B cell (primary cell): ENCODE measurements around the gene CENPN. TPM values are rescaled to one million over a fixed set of nuclear protein-coding genes. Genes with fewer than 3 reads are reported as not detected.

Source experiments
- ATAC-seq: fragments of 200-7000 bp; cut with Tn5 transposase; one replicate; pipeline ENCODE4 v1.10.0; 2021; ENCODE audit warnings: low read depth, mild to moderate bottlenecking, moderate number of reproducible peaks, moderate library complexity
- CTCF ChIA-PET: fragments of 350-600 bp; sonication (Branson Sonifier 250); formaldehyde crosslinking; loops from one replicate; lab custom pipeline; 2021; ENCODE audit warnings: antibody characterized with exemption, inconsistent platforms; lab: Charles Lee
- POLR2A ChIA-PET: fragments of 350-600 bp; sonication (Branson Sonifier 250); formaldehyde crosslinking; loops from one replicate; lab custom pipeline; 2021; ENCODE audit warnings: antibody characterized with exemption; lab: Charles Lee
- DNase-seq: peaks from one replicate; pipeline ENCODE4 v3.0.0; 2013
- H2AFZ ChIP-seq: 2 replicates; pipeline ENCODE4 v1.6.1; 2012; ENCODE audit warnings: mild to moderate bottlenecking, low read depth, low read length; ENCODE audit not compliant: insufficient read depth, poor library complexity, severe bottlenecking
- H3K27ac ChIP-seq, 2 donors: 1 replicate in 1 of 2; 2 replicates in 1 of 2; pipeline ENCODE4 v1.5.1; 2012 to 2013; ENCODE audit warnings: low read length in 2 of 2, mild to moderate bottlenecking in 2 of 2, moderate library complexity in 1 of 2
- H3K27me3 ChIP-seq, 4 experiments: fragments of 200-600 bp in 1 of 4; sonication (generic) in 1 of 4; replicated peaks in 1 of 4; 1 replicate in 2 of 4; 2 replicates in 2 of 4; pipeline versions ENCODE4 v1.6.1 to v1.7.0; 2013 to 2016; ENCODE audit warnings: low read length in 3 of 4, mild to moderate bottlenecking in 2 of 4, mixed read lengths in 1 of 4, moderate library complexity in 1 of 4; ENCODE audit not compliant: insufficient read depth in 4 of 4, control insufficient read depth in 3 of 4; ENCODE audit errors: control extremely low read depth in 1 of 4
- H3K36me3 ChIP-seq, 2 experiments: replicated peaks in 1 of 2; 1 replicate in 1 of 2; 2 replicates in 1 of 2; pipeline versions ENCODE4 v1.6.1 to v1.7.1; 2013; ENCODE audit warnings: low read length in 1 of 2; ENCODE audit not compliant: insufficient read depth in 2 of 2, control insufficient read depth in 1 of 2; ENCODE audit errors: control extremely low read depth in 1 of 2, extremely low read depth in 1 of 2
- H3K4me1 ChIP-seq, 2 donors: fragments of 200-600 bp in 1 of 2; sonication (generic) in 1 of 2; 1 replicate in 1 of 2; 2 replicates in 1 of 2; pipeline versions ENCODE4 v1.5.1 to v1.6.1; 2013 to 2017; ENCODE audit warnings: low read length in 2 of 2; ENCODE audit not compliant: control insufficient read depth in 2 of 2, insufficient read depth in 2 of 2
- H3K4me2 ChIP-seq: replicated peaks from 2 replicates; pipeline ENCODE3; 2012; ENCODE audit warnings: mild to moderate bottlenecking, low read depth, low read length; ENCODE audit not compliant: poor library complexity, severe bottlenecking
- H3K4me3 ChIP-seq, 5 experiments: fragments of 200-600 bp in 1 of 5; sonication (generic) in 1 of 5; 1 replicate in 3 of 5; 2 replicates in 2 of 5; pipeline versions ENCODE4 v1.5.1 to v1.7.0; 2011 to 2016; ENCODE audit warnings: low read length in 4 of 5, mild to moderate bottlenecking in 4 of 5, low read depth in 2 of 5, control low read depth in 1 of 5, moderate library complexity in 1 of 5; ENCODE audit not compliant: insufficient read depth in 1 of 5; ENCODE audit errors: control extremely low read depth in 1 of 5, extremely low read depth in 1 of 5
- H3K79me2 ChIP-seq: fragments of 200-600 bp; sonication (generic); one replicate; pipeline ENCODE4 v1.6.0; 2016; ENCODE audit warnings: low read length; ENCODE audit not compliant: control insufficient read depth, insufficient read depth
- H3K9ac ChIP-seq: fragments of 200-600 bp; sonication (generic); 2 replicates; pipeline ENCODE4 v1.6.1; 2017; ENCODE audit warnings: mild to moderate bottlenecking, low read length, moderate library complexity
- H3K9me3 ChIP-seq, 3 donors: one replicate each; pipeline versions ENCODE4 v1.6.1 to v1.7.1; 2013; ENCODE audit warnings: low read length in 2 of 3; ENCODE audit not compliant: control insufficient read depth in 2 of 3, insufficient read depth in 1 of 3; ENCODE audit errors: control extremely low read depth in 1 of 3
- H4K20me1 ChIP-seq: 2 replicates; pipeline ENCODE4 v1.6.0; 2012; ENCODE audit warnings: mild to moderate bottlenecking, low read length; ENCODE audit not compliant: insufficient read depth, control insufficient read depth, poor library complexity, severe bottlenecking
- H3K27ac Mint-ChIP-seq: one replicate; pipeline ENCODE4 v1.8.0; 2021; ENCODE audit warnings: mixed read lengths
- H3K27me3 Mint-ChIP-seq: one replicate; pipeline ENCODE4 v1.8.0; 2021; ENCODE audit warnings: mixed read lengths
- H3K4me1 Mint-ChIP-seq: one replicate; pipeline ENCODE4 v1.8.0; 2021; ENCODE audit warnings: mixed read lengths
- H3K4me3 Mint-ChIP-seq: one replicate; pipeline ENCODE4 v1.8.0; 2021; ENCODE audit warnings: mixed read lengths
- H3K9me3 Mint-ChIP-seq: one replicate; pipeline ENCODE4 v1.8.0; 2022; ENCODE audit warnings: mixed read lengths; ENCODE audit not compliant: insufficient read depth
- EZH2 ChIP-seq: IDR thresholded peaks from 2 replicates; pipeline ENCODE4 v1.6.1; 2012; ENCODE audit warnings: borderline replicate concordance, low read depth, mild to moderate bottlenecking, moderate library complexity, low read length; ENCODE audit not compliant: insufficient read depth, poor library complexity, severe bottlenecking
- WGBS: methylation state at CpG from one replicate; pipeline ENCODE4 v1.1.5; 2013; ENCODE audit warnings: missing lambda C conversion rate; ENCODE audit not compliant: insufficient coverage; 5-methylcytosine and 5-hydroxymethylcytosine counted together
- intact Hi-C: fragments of 100-400 bp; cut with micrococcal nuclease; formaldehyde crosslinking; loops from one replicate; pipeline ENCODE4 v1.10.0; 2022
- polyA plus RNA-seq: library from polyadenylated mRNA; depleted of rRNA; stranded (reverse); fragments of >200 nt; gene quantifications from 2 replicates; pipeline ENCODE4 v1.2.3, GENCODE V29; 2012
- total RNA-seq, 2 donors: library from RNA; stranded (reverse); fragments of 120-200 nt in 1 of 2; gene quantifications; 1 replicate in 1 of 2; 2 replicates in 1 of 2; pipeline versions ENCODE4 v1.2.3 to v1.2.4, GENCODE V29; 2013 to 2022
- TF ChIP-seq, protein P1 (sequence below): fragments of 200-600 bp; IDR thresholded peaks from one replicate; pipeline ENCODE4 v1.8.0; 2022; ENCODE audit warnings: antibody characterized with exemption, mild to moderate bottlenecking

The CENPN gene
- total and polyA plus RNA-seq, 2 donors (not counting 1 experiment from before 2014, with no cell fraction given), result 3.0 to 4.0 TPM

DNA sequence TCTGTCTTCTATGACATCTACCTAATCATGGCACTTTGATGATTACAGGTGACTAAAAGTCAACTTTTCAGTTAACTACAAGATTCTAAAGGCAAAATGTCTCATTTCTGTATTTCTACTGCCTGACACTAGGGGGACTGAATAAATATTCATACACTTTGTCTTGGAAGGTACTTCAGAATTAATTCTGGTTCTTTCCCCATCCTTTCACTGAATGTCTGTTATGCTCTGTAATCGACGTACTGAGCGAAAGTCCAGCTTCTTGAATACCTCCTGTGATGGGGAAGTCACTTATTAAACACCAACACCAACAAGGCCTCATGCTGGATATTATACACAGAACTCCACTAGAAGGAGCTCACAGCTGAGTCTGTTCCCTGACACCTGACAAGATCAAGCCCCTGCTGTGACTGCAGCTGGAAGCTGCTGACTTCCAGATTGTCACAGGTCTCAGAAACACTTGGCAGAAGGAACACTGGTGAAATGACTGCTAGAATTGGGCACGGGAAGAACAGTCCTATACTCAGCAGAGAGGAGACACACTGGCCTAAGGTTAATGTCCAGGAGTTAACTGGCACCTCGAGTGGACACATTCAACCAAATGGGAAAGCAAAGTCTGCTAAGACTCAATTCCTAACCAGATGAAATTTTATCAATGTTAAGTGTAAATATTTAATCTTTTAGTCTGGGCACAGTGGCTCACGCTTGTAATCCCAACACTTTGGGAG, 32.2 kb upstream of the CENPN start:
- intact Hi-C loops, result no loop called here
- H3K27me3 Mint-ChIP-seq, result no peaks in the 10 kb centered on the region
- H2AFZ ChIP-seq, result no peak overlapping the region
- H3K4me3 ChIP-seq, result no peak overlapping the region
- no peaks in the 10 kb centered on the region for H3K4me1 Mint-ChIP-seq
- no peak overlapping the region for H3K27ac Mint-ChIP-seq
- DNase-seq, result no peak
- CTCF ChIA-PET, result interaction anchor here (1.6 kb wide), 1 partner anchor 28 kb away, joined by 4 read pairs; no protein-coding TSS in a partner anchor
- H3K4me1 ChIP-seq, result no peaks in the 10 kb centered on the region
- no peaks in the 10 kb centered on the region for H3K79me2 ChIP-seq
- no peak for TF ChIP-seq EZH2
- TF ChIP-seq, protein P1, sequence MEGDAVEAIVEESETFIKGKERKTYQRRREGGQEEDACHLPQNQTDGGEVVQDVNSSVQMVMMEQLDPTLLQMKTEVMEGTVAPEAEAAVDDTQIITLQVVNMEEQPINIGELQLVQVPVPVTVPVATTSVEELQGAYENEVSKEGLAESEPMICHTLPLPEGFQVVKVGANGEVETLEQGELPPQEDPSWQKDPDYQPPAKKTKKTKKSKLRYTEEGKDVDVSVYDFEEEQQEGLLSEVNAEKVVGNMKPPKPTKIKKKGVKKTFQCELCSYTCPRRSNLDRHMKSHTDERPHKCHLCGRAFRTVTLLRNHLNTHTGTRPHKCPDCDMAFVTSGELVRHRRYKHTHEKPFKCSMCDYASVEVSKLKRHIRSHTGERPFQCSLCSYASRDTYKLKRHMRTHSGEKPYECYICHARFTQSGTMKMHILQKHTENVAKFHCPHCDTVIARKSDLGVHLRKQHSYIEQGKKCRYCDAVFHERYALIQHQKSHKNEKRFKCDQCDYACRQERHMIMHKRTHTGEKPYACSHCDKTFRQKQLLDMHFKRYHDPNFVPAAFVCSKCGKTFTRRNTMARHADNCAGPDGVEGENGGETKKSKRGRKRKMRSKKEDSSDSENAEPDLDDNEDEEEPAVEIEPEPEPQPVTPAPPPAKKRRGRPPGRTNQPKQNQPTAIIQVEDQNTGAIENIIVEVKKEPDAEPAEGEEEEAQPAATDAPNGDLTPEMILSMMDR, result peak; percentile 58
- no peak overlapping the region for H3K27ac ChIP-seq
- POLR2A ChIA-PET, result no interaction called here
- H3K9me3 Mint-ChIP-seq, result no peaks in the 10 kb centered on the region
- H3K9me3 ChIP-seq, result no peaks in the 10 kb centered on the region
- H3K9ac ChIP-seq, result no peak overlapping the region
- WGBS, result 91% methylated on average over 6 of the region's 6 CpGs
- no peak overlapping the region for H3K4me3 Mint-ChIP-seq
- peaks cover 8 to 18% of the 10 kb centered on the region in 2 experiments for H3K36me3 ChIP-seq
- H3K4me2 ChIP-seq, result no peak overlapping the region
- H4K20me1 ChIP-seq, result no peaks in the 10 kb centered on the region
- no peak for ATAC-seq
- H3K27me3 ChIP-seq, result no peaks in the 10 kb centered on the region

DNA sequence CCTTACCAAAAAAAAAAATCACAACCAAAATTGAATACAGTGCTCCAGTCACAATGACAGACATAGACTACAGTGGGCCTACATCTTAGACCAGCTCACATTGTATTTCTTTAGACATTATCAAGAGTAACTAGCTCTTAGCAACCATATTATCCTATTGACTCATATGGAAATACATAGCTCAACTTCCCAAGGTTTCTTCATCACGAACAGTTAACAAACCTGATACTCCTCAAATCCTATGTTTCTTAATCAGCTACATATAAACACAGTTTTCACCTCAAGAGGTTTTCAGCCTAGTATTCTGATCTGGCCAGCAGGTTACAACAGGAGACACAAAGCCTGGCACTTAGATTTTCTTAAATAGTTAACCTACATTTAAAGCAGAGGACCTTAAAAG, 30.1 kb upstream of the CENPN start:
- H3K27me3 Mint-ChIP-seq, result no peaks in the 10 kb centered on the region
- Histone ChIP-seq H3K27me3 (no peaks in the 10 kb centered on the region), H3K27ac (no peak overlapping the region), H3K79me2 (no peaks in the 10 kb centered on the region), H4K20me1 (no peaks in the 10 kb centered on the region), H3K9me3 (no peaks in the 10 kb centered on the region), H3K9ac (no peak overlapping the region), H3K36me3 (peaks cover 12 to 15% of the 10 kb centered on the region in 2 experiments), H3K4me3 (no peak overlapping the region), H2AFZ (no peak overlapping the region), H3K4me2 (no peak overlapping the region), H3K4me1 (no peaks in the 10 kb centered on the region)
- no peaks in the 10 kb centered on the region for H3K4me1 Mint-ChIP-seq
- no peak overlapping the region for H3K4me3 Mint-ChIP-seq
- no peak overlapping the region for H3K27ac Mint-ChIP-seq
- ATAC-seq (no peak), DNase-seq (no peak)
- ChIA-PET CTCF (no interaction called here), POLR2A (no interaction called here)
- 100% methylated on average over 1 of the region's 1 CpG for WGBS
- TF ChIP-seq, protein P1, result no peak
- no peak for TF ChIP-seq EZH2
- H3K9me3 Mint-ChIP-seq, result no peaks in the 10 kb centered on the region
- intact Hi-C loops, result no loop called here
